ENCODE results near the gene KCNAB2.
A peak's percentile ranks its signal among the peaks of the same experiment; 100 is the strongest.

The KCNAB2 gene

DNA sequence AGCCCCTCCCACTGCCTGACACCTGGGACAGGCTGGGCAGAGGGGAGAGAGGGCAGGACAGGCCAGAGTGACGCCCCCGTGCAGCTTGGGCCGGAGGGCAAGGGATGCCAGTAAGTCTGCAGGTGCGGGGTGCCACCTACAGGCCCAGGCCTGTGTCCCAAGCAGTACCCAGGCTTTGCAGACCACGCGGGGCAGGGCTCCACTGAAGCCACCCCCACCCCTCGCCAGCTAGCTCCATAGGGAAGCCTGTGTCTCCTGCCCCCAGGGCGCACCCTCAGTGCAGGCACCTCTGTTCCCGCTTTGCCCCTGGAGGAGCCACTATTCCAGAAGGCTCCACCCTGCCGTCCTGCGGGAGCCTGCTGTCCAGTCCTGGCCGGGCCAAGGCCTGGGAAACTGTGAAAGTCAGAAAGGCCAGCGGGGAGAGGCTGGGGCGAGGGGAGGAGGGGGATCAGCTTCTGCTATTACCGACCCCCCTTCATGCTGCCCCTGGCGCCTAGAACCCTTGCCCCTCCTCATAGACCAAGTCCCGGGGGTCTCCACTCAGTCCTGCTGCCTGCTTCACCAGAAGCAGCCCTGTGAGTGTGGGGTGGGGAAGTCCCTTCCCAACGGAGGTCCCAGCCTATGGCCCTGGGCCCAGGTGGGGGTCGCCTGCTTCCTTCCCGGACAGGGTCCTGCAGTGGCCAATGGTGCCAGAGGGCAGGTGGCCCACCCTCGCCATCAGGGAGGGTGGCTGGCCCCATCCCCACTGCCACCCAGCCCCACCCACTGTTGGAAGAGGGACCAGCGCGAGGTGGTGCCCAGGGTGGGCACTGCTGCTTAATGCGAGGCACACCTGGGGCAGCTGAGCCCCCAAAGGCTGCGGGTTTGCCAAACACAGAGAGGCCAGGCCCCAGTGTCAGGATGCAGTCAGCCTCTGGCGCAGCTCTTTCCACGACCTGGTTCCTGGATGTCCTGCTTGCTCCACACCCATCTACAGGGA is 54.4 kb downstream of the KCNAB2 start:
- DNase-seq, result no peak

DNA sequence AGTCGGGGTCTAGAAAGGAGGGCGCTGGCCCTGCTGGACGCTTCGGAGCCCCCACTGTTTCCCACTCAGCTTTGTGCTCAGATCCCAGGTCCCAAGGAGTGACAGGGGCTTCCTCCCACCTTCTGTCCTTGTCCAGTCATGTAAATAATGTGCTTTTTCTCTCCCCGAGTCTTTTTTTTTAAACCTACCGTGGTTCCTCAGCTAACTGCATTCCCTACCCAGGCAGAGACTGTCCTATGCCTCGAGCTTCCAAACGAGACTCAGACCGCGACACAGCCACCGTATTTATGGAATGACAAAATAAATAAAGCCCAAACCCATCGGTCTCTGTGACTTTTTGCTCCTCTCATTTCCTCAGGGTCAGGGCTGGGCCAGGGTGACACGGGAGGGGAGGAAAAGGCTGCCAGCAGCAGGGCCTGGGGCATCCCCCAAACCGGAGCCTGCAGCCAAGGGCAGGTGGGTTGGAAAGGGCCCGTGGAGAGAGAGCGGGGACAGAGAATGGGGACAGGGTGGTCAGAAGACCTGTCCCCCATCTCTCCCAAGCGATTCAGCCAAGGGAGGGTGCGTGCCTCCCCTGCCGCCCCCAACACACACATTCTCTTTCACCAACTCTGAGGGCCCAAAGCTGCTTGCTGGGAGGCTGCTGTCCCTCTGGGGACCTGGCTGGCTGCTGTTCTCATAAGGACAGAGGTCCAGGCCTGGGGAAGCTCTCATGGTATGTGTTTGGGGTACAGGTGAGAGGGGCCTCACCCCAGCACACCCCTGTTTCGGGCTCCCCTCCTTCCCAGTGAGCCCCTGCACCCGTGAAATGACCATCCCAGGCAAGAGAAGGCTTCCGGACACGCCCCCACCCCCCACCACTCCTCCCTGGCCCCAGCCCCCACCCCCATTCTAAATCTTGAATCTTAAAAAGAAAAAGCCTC is 55.4 kb downstream of the KCNAB2 start:
- peak; percentile 15 for DNase-seq

DNA sequence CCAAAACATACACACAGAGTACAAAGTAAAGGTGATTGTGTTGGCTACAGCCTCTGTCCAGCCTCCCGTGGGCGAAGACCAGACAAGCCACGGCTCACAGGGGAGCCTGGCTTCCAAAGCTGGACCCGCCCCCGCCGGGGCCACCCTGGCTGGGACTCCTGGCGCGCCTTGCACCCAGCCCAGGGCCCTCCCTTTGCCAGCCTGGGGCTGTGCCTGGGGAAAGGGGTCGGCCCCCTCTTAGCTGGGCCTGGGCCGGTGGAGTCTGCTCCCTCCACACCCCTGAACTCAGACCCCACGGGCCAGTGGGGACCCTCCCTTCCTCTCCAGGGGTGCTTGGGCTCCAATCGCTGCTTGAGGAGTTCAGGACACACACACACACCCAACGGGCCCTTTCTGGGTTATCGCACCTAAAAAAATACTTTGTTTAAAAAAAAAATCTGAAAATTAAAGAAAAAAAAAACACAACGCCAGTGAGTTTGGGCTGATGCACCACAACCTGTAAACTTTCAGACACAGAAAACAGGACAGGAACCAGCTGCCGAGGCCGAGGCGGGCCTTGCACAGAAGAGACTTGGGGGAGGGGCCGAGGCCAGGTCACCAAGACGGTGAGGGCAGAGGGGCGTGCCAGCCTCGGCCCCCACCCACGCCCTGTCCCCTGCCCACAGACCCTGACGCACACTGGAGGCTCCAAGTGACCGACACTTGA is 56.3 kb downstream of the KCNAB2 start:
- no peak for DNase-seq

DNA sequence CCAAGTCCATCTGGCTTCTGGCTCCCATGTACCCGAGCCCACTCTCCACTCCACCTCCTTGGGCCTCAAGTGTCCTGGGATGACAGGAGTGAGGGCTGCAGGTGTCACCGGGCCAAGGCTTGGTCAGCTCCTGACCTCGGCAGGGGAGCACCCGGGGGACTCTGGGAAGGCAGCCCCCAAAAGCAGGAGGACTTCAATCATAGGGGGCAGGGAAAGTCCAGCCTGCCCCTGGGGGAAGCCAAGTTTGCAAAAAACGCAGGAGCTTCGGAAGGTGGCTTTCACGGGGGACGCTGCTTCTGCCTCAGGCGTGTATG is 56.8 kb downstream of the KCNAB2 start:
- DNase-seq, result no peak

- no peak for DNase-seq
Measured at GRCh38 chr1:6103111-6103853, 57.6 kb downstream of the KCNAB2 start.

- no peak for DNase-seq
Measured at GRCh38 chr1:6103854-6104530, 58.3 kb downstream of the KCNAB2 start.

- no peak for DNase-seq
Measured at GRCh38 chr1:6104631-6105030, 58.9 kb downstream of the KCNAB2 start.

DNA sequence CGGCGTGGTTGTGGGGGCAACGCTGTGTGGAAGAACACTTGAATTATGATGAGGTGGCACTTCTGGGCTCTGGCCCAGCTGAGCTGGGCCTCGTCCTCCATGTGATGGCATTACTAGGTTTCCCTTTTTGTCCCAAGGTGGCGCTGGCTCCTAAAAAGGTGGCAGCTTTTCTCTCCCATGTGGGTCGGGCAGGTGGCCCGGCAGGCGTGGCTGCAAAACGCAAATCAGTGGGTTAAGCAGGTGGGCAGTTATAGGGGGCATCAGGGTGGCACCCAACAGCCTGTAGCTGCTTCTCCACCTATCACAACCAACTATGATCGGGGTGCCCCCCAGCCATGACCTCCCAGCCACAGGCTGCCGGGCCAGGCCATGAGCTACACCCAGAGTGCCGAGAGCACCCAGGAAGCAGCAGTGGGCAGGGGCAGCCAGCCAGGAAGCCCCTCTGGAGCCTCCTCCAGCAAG is 59.6 kb downstream of the KCNAB2 start:
- DNase-seq, result no peak

GRCh38 chr1:6105763-6106162 is 60.1 kb downstream of the KCNAB2 start:
- DNase-seq, result no peak

DNA sequence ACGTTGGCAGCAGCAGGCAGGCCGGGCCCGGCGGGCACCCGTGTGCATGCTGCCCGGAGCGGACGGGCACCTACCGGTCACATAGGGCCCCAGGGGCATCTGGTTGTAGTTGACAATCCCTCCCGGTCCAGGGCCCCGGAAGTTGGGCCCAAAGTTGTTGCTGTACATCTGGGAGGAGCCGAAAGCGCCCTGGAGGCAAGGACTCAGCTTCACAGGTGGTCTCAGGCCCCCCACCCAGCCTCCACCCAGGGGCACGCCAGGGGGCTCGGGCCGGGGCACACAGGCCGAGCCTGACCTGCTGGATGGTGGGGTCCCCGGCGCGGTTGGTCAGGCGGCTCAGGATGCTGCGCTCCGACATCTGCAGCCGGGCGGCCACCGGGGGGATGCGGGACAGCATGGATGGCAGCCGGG is 60.6 kb downstream of the KCNAB2 start:
- no peak for DNase-seq

- DNase-seq, result no peak
Measured at GRCh38 chr1:6106977-6107376, 61.3 kb downstream of the KCNAB2 start.

GRCh38 chr1:6107409-6108356 is 62.0 kb downstream of the KCNAB2 start:
- no peak for DNase-seq

DNA sequence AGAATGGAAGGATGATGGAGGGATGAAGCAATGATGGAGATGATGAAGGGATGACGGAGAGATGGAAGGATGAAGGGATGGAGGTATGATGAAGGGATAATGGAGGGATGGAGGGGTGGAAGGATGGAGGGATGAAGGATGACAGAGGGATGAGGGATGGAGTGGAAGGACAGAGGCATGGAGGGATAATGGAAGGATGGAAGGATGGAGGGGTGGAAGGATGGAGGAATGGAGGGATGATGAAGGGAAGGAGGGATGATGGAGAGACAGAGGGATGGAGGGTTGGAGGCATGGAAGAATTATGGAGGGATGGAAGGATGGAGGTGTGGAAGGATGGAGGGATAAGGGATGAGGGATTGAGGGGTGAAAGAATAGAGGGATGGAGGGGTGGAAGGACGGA is 62.8 kb downstream of the KCNAB2 start:
- no peak for DNase-seq

GRCh38 chr1:6108937-6109614 is 63.4 kb downstream of the KCNAB2 start:
- DNase-seq, result peak; percentile 53

DNA sequence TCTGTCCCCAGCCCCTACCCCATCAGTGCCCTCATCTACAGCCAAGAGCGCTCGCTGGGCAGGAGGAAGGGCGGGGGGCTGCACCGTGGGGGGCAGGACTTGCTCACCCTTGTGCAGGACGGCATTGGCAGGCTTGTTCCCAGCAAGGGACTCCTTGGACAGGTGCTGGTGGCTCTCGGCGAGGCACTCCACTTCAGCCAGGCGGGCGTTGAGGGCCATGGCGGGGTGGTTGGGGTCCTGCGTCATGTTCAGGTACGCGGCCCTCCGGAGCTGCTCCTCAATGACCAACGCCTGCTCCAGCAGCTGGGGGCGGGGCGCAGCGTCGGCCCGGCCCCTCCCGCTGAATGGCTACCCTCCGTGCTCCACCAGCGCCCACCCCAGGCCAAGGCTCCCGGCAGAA is 64.0 kb downstream of the KCNAB2 start:
- DNase-seq, result no peak

- no peak for DNase-seq
Measured at GRCh38 chr1:6110326-6110725, 64.6 kb downstream of the KCNAB2 start.

GRCh38 chr1:6111571-6111970 is 65.9 kb downstream of the KCNAB2 start:
- DNase-seq, result no peak

GRCh38 chr1:6111991-6112689 is 66.5 kb downstream of the KCNAB2 start:
- no peak for DNase-seq

- no peak for DNase-seq
Measured at GRCh38 chr1:6112690-6113005, 67.0 kb downstream of the KCNAB2 start.

Measured in activated CD4-positive, alpha-beta T cell treated with anti-CD3 and anti-CD28 coated beads, Interleukin-2, amount 50 U/mL, for 16 hours (primary cell).